ENCODE data around the gene JRKL. TPM values are rescaled to one million over a fixed set of nuclear protein-coding genes. Genes with fewer than 3 reads are reported as not detected.

JRKL gene
- total and polyA plus RNA-seq, 9 donors = 7.1 to 18.8 (median 11.7) TPM

- Histone ChIP-seq H3K27ac (no peak overlapping the region), H3K9me3 (no peaks in the 10 kb centered on the region), H3K4me3 (no peak overlapping the region), H3K4me1 (ENCODE audit: insufficient read depth) (no peaks in the 10 kb centered on the region), H3K27me3 (no peaks in the 10 kb centered on the region), H3K36me3 (no peaks in the 10 kb centered on the region)
- intact Hi-C loops (cut with DNase I) = no loop called here
- DNase-seq = no peak
- WGBS, 3 donors = 88 to 92% (median 88%) methylated on average over 3 of the region's 3 CpGs
- no peak for TF ChIP-seq EP300 (IDR thresholded peaks at IDR 0.05)
- TF ChIP-seq POLR2A (IDR thresholded peaks at IDR 0.05) = no peak
- TF ChIP-seq, protein P1, sequence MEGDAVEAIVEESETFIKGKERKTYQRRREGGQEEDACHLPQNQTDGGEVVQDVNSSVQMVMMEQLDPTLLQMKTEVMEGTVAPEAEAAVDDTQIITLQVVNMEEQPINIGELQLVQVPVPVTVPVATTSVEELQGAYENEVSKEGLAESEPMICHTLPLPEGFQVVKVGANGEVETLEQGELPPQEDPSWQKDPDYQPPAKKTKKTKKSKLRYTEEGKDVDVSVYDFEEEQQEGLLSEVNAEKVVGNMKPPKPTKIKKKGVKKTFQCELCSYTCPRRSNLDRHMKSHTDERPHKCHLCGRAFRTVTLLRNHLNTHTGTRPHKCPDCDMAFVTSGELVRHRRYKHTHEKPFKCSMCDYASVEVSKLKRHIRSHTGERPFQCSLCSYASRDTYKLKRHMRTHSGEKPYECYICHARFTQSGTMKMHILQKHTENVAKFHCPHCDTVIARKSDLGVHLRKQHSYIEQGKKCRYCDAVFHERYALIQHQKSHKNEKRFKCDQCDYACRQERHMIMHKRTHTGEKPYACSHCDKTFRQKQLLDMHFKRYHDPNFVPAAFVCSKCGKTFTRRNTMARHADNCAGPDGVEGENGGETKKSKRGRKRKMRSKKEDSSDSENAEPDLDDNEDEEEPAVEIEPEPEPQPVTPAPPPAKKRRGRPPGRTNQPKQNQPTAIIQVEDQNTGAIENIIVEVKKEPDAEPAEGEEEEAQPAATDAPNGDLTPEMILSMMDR (IDR thresholded peaks at IDR 0.05) = no peak
These were observed 31.5 kb upstream of the JRKL start for GRCh38 chr11:96358321-96358720.

GRCh38 chr11:96361778-96362177 lies 28.0 kb upstream of the JRKL start:
- H3K27ac ChIP-seq = no peak overlapping the region
- H3K4me3 ChIP-seq = no peak overlapping the region
- intact Hi-C loops (cut with DNase I) = no loop called here
- TF ChIP-seq, protein P1 (IDR thresholded peaks at IDR 0.05) = no peak
- TF ChIP-seq EP300 (IDR thresholded peaks at IDR 0.05) = no peak
- no peak for TF ChIP-seq POLR2A (IDR thresholded peaks at IDR 0.05)
- no peaks in the 10 kb centered on the region for H3K36me3 ChIP-seq
- H3K4me1 ChIP-seq (ENCODE audit: insufficient read depth) = no peaks in the 10 kb centered on the region
- no peaks in the 10 kb centered on the region for H3K9me3 ChIP-seq
- 58 to 71% (median 70%) methylated on average over 2 of the region's 2 CpGs for WGBS, 3 donors
- DNase-seq = no peak
- no peaks in the 10 kb centered on the region for H3K27me3 ChIP-seq

GRCh38 chr11:96365493-96365892 lies 24.3 kb upstream of the JRKL start:
- Histone ChIP-seq H3K36me3 (no peaks in the 10 kb centered on the region), H3K9me3 (no peaks in the 10 kb centered on the region), H3K27ac (no peak overlapping the region), H3K4me1 (ENCODE audit: insufficient read depth) (no peaks in the 10 kb centered on the region), H3K4me3 (no peak overlapping the region), H3K27me3 (no peaks in the 10 kb centered on the region)
- WGBS, 3 donors = 71 to 86% (median 78%) methylated on average over 1 of the region's 1 CpG
- no peak for DNase-seq
- TF ChIP-seq, protein P1 (IDR thresholded peaks at IDR 0.05) = no peak
- TF ChIP-seq EP300 (IDR thresholded peaks at IDR 0.05) = no peak
- TF ChIP-seq POLR2A (IDR thresholded peaks at IDR 0.05) = no peak
- intact Hi-C loops (cut with DNase I) = no loop called here

DNA sequence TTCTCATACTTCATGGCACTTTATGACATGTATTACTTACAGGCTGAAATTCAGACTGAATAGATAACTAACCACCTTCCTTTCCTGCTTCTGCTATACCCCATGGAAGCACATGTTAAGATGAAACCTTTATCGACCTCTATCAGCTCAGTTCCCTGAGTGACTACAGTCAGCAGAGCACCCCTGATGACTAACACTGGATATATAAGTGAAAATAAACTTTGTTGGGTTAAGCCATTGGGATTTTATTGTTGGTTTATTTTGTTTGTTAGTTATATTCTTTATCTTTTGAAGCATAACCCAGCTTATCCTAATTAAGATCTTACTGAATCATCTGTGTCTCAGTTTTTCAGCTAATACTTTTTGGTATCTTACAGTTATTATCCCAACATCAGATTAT lies 23.8 kb upstream of the JRKL start:
- WGBS, 3 donors = 88 to 94% (median 88%) methylated on average over 1 of the region's 1 CpG
- Histone ChIP-seq H3K4me3 (no peak overlapping the region), H3K27ac (no peak overlapping the region), H3K36me3 (no peaks in the 10 kb centered on the region), H3K27me3 (no peaks in the 10 kb centered on the region), H3K4me1 (ENCODE audit: insufficient read depth) (no peaks in the 10 kb centered on the region), H3K9me3 (no peaks in the 10 kb centered on the region)
- no peak for DNase-seq
- intact Hi-C loops (cut with DNase I) = no loop called here
- TF ChIP-seq EP300 (IDR thresholded peaks at IDR 0.05) (no peak), POLR2A (IDR thresholded peaks at IDR 0.05) (no peak)
- TF ChIP-seq, protein P1 (IDR thresholded peaks at IDR 0.05) = no peak

- no peaks in the 10 kb centered on the region for H3K4me1 ChIP-seq (ENCODE audit: insufficient read depth)
- 94 to 96% (median 95%) methylated on average over 2 of the region's 2 CpGs for WGBS, 3 donors
- H3K9me3 ChIP-seq = no peaks in the 10 kb centered on the region
- H3K4me3 ChIP-seq = no peak overlapping the region
- no peaks in the 10 kb centered on the region for H3K27me3 ChIP-seq
- TF ChIP-seq, protein P1 (IDR thresholded peaks at IDR 0.05) = no peak
- TF ChIP-seq POLR2A (IDR thresholded peaks at IDR 0.05) = no peak
- TF ChIP-seq EP300 (IDR thresholded peaks at IDR 0.05) = no peak
- no peaks in the 10 kb centered on the region for H3K36me3 ChIP-seq
- intact Hi-C loops (cut with DNase I) = no loop called here
- H3K27ac ChIP-seq = no peak overlapping the region
- DNase-seq = no peak
These were observed 22.5 kb upstream of the JRKL start for GRCh38 chr11:96367342-96367741.

Data from ovary (tissue), 9 donors.